SK-MEL-5 (cell line): ENCODE results near the gene DMRTB1. TPM values are rescaled to one million over a fixed set of nuclear protein-coding genes. Genes with fewer than 3 reads are reported as not detected.
A peak's percentile ranks its signal among the peaks of the same experiment; 100 is the strongest.

ENCODE experiments used
- DNase-seq: peaks from one replicate; pipeline ENCODE4 v3.0.0-alpha.2; 2016; ENCODE audit warnings: low read depth, low spot score
- in situ Hi-C: cut with HindIII; loops from 2 replicates; pipeline ENCODE4 v1.10.0; 2016; ENCODE audit warnings: low sequenced_read_pairs, high pct_unique_total_duplicates, low pct_unique_long_range_greater_than_20kb
- total RNA-seq: library from RNA; depleted of rRNA; stranded (reverse); fragments of >200 nt; shearing (Covaris generic); gene quantifications from 2 replicates; pipeline ENCODE4 v1.2.3, GENCODE V29; 2014

The DMRTB1 gene
- total RNA-seq, 1 experiment from 2014 or later, result not detected

DNA sequence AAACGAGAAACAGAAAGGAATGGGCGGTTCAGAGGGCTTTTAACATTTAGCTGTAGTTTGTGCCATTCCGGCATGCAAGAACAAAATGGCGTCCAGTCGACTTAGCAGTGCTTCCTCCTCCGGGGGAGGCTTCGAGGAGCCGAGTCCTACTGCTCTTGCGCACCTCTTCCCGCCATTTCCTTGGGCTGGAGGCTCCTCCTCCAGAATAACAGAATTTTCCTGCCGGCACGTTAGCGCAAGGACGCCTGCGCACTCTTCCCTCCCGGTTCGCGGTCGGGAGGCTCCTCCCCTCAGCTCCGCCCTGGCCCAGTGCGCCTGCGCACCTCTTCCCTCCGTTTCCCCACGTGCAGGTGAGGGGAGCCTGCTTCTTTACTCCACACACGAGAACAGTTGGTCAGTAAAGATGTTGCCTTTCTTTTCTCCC is 1.0 kb downstream of the DMRTB1 start:
- in situ Hi-C loops, result no loop called here
- DNase-seq, result no peak

DNA sequence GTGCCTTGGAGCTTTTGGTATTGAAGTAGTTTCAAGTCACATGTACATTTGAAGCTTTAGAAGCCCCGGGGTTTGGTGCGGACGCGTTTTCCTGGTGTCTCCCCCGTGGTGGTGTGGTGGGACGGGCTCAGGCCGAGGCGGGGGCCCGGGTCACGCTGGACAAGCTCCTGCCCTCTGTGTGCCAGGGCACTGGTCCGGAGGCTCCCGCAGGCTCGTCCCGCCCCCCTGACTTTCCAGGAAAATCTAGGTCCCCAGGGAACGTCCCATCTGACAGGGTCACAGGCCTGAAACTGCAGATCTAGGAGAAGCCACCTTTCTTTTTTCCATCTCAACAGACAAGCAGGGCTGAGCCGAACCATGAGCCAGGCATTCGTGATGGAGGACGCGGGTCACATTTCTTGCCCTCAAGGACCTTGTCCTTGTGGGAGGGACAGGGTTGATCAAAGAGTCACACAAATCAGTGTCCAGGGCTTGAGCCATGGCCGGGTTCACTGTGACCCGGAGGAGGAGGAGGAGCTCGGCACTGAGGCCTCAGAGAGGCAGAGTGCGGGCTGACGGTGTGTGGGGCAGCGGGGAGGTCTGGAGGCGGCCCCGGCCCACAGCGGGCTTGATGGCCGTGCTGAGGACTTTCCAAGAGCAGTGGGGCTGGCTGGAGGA is 1.6 kb downstream of the DMRTB1 start:
- no peak for DNase-seq
- in situ Hi-C loops, result no loop called here

DNA sequence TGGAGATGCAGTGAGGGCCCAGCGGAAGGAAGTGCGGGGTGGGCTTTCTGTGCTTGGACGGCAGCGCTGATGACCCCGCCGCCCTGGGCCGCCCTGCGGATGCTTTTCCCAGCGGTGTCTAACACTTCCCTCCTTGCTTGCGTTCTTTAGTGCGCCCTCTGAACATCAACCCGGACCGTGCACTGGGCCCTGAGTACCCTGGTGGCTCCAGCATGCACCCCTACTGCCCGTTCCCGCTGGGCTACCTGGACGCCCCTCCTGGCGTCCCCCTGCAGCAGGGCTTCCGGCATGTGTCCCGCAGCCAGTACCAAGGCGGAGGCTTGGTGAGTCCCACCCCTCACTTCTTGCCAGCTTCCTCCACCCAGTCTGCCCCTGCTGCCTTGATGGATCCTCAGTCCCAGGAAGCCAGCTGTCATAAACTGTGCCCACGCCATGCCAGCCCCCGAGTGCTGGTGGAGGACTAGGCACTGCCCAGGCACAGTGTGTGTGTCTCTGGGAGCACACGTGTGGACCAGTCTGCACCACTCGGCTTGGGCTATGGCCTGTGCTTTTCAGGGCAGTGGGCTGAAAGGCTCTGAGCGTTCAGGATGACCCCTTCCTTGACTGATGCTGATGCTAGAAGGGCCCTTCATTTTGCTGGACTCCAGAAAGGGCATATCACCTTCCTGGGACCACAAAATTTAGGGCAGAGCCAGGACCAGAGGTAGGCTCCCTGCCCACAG is 2.3 kb downstream of the DMRTB1 start:
- in situ Hi-C loops, result no loop called here

DNA sequence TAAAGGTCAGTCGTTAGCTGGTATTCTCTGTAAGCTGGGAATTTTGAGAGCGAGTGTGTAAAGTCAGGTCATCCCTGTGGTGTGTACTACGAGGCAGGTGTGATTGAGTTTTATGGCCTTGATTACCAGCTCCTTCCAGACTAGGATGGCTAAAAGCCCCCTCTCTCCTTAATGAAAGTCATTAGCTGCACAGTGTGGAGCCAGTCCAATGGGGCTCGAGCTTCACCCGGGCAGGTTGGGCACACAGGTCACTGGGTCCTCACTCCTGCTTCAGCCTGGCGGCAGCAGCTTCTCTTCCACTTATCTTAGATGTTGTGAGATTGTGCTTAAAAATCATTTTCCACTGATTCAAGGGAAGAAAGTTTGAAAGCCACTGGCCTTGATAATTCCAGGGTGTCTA is 3.0 kb downstream of the DMRTB1 start:
- in situ Hi-C loops, result no loop called here
- DNase-seq, result no peak

More for the DNA sequence above, 2.3 kb downstream of the DMRTB1 start:
- DNase-seq, result no peak

DNA sequence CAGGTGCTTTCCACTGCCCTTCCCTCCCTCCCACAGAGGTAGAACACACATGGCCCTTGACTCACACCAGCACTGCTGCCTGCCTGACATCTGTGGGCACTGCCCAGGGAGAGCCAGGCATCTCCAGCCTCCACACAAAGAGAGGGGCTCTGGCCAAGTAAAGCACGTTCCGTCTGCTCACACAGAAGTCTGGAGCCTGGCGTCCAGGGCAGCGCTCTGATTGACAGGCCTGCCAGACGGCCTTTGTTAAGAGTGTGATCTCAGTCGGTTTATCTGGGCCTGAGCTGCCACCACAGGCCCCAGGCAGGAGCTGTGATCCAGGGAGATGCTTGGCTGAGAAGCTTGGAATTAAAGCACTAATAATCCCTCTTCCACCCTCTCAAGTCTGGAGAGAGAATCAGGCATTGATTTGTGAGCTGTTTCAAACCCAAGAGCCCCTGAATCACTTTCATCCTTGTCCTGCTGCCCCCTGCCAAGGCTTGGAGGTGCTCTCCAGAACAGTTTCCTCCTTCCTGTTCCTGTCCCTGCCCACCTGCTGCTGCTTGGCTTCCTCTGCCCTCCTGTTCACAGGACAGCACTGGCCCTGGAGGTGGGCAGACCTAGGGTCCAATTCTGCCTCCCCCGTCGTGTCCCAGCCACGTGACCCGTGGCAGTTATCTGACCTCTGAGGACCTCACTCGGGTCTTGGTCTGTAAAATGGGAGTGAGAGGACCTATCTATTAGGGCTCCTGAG is 3.7 kb downstream of the DMRTB1 start:
- DNase-seq, result no peak
- in situ Hi-C loops, result no loop called here

DNA sequence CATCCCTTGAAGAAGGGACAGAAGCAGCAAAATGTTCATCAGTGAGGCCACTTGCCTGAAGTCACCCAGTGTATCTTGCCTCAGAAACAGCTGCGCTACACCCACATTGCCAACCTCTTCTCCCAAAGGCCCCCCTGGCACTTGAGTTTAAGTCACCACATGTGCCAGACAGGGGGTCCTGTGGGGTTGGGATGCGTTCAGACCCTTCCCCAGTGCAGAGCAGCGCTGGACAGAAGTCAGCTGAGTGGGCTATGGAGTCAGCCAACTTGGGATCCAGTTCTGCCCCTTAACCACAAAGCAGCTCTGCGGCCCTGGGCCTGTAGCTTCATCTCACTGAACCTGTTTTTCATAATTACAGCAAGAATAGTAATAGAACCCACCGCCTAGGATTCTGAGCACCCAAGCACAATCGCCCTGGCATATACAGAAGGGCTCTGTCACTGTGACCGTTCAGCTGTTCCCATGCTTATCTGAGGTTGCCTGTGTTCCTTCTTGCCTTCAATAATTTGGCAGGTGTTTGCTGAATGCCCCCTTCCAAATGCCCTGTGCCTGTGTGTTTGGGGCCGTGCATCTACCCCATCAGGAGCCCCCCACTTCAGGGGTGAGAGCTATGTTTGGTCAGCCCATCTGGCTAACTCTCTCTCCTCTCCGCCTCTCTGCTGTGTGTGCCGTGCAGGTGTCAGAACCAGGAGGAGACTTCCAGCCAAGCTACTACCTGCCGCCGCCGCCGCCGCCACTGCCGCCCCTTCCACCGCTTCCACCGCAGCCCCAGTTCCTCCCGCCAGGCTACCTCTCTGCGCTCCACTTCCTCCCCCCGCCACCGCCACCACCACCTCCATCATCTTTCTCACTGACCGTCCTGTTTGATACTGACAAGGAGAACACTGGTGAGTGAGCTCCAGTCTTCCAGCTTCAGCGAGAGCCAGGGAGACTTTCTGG is 5.0 kb downstream of the DMRTB1 start:
- in situ Hi-C loops, result no loop called here
- no peak for DNase-seq

DNA sequence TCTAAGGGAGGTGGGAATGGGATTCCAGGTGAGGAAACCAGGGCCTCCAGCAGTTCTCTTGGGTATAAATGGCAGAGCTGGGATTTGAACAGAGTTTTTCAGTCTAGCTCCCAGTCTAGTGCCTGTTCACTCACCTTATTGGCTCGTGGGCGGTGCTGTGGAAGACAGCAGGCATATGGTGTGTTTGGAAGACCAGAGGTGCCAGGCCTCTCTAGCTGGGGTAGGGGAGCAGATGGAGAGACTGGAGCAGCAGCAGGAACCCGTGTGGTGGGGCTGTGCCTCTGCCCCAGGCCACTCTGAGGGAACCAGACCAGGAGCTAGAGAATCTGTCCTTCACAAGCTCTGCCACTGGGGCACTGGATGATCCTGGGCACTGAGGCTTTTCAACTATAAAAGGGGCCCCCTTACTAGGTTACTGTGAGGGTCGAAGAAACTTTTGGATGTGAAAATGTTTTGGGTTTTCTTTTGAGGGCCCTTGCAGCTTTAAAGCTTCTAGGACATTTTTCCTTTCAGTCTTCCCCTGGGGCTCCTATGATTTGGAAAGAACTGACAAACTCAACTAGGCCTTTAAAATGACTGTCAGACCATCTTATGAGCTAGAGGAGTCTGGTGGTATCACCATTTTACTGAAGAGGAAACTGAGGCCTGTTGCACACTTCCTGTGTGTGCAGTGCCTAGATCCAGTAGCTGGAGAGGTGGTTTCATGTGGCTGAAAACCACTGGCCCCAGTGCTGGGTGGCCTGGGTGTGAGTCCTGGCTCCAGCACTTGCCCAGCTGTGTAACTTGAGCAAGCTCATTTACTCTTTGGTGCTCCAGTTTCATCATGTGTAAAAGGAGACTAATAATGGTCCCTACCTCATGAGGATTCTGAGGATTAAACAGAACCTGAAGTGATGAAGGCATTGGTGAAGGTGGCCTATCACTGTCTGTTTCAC is 6.1 kb downstream of the DMRTB1 start:
- no peak for DNase-seq
- in situ Hi-C loops, result no loop called here

DNA sequence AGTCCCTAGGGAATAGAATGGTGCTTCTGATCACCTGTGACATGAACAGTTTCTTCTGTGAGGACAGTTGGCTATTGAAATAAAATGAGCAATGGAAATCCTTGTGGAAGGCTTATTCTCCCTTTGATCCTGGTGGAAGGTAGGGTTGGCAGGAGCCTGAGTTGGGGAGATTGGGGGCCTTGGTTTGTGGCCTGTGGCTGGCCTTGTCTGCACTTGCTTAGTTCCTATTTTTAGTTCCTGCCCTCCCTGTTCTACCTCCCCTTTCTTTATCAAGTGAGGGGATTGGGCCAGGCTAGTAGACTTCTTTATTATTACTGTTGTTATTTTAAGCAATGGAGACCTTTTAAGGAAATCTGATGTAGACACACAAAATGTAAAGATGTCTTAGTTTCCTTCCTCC is 8.2 kb downstream of the DMRTB1 start:
- no peak for DNase-seq
- in situ Hi-C loops, result no loop called here

DNA sequence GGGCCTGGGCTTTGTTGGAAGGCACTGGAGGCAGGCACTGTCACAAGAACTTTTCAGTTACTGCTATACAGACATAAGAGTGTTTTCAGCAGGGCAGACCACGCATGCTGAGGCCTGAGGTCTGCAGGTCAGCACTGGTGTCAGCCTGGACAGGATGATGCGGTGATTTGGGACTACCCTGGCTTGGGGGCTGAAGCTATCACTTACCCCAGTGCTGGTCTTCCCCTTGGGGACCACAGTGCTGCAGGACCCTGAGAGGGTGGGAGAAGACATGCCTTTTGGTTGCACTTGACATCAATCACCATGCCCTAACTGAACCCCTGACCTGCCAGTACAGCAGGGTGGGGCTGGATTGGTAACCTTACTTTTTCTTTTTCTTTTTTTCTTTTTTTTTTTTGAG is 9.2 kb downstream of the DMRTB1 start:
- no peak for DNase-seq
- in situ Hi-C loops, result no loop called here

DNA sequence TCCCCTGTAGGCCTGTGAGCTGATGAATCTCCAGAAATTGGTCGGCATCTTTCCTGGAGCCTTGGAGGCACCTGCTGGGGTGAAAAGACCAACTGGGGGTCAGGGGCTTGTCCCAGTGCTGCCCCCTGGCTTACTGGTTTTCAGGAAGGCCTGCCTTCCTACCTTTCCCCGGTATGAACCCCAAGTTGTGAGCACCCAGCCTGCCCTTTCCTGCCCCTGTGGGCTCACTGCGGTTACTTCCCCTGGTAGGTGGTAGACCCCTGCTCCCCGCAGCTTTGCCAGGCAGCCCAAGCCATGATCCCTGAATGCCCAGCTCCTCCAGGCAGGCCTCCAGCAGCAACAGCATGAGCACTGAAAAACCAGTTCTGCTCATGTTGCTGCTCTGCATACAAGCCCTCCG is 10.2 kb downstream of the DMRTB1 start:
- in situ Hi-C loops, result no loop called here

DNA sequence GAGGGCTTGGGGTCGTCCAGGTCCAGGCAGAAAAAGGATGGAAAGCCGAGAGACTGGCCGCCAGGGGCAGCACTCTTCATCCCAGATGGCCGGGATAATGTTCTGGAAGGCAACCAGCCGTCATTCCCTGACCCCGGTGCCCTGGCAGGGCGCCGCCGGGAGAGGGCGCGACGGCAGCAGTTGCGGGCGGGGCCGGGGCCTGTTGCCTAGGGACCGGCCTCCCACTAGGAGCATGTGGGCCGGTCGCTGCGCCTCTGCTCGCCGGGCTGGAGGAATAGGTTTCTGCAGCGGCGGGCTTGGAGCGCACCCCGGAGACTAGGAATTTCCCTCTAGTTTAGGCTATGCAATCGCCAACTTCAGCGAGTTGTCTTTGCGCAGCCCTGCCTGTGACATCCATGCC is 11.0 kb downstream of the DMRTB1 start:
- in situ Hi-C loops, result no loop called here
- DNase-seq, result peak; percentile 68

More for the DNA sequence above, 10.2 kb downstream of the DMRTB1 start:
- no peak for DNase-seq

DNA sequence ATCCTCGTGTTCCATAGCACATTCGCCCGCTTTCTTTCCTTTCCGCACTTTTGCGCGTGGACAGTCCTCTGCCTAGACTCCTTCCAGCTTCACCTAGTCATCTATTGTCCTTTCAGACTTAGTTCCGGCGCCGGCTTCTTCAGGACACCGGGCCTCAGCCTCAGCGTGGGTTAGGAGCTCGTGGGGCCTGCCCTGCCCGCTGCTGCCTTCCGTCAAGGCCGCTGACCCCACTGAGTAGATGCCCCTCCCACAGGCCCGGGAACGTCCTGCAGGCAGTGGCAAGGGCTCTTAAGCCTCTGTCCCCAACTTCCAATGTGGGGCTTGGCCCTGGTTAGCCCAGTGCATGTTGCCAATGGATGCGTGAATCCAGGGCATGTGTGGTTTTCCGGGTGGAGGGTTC is 11.4 kb downstream of the DMRTB1 start:
- no peak for DNase-seq
- in situ Hi-C loops, result no loop called here

DNA sequence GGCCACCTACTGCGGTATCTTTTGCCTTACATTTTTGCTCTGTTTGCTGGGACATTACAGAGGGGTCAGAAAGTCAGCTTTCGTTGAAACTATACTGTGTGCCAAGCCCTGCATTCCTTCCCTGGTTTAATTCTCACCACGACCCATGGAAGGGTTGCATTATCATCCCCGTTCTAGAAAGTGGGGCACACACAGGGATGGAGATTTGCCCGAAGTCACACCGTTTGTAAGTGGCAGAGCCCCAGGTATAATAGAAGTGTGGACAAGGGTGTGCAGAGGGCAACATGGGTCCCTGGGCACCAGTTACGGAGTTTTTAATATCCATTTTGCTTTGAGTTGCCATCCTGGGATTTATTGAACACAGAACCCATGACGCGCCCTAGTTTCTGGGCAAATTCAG is 11.8 kb downstream of the DMRTB1 start:
- no peak for DNase-seq
- in situ Hi-C loops, result no loop called here

DNA sequence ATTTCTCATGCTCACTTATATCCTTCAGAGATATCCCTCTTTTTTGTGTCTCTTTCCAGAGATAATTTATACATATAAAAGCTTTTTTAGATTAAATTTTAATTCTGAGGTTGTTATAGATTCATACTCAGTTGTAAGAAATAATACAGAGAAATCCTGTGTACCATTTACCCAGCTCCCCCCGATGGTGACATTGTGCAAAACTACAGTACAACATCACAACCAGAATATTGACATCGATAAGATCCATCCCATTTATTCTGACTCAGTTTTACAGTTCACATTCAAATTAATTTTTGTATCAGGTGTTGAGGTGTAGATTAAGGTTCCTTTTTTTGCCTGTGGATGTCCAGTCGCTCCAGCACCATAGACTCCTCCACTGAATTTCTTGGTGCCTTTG is 14.3 kb downstream of the DMRTB1 start:
- in situ Hi-C loops, result no loop called here
- DNase-seq, result no peak

DNA sequence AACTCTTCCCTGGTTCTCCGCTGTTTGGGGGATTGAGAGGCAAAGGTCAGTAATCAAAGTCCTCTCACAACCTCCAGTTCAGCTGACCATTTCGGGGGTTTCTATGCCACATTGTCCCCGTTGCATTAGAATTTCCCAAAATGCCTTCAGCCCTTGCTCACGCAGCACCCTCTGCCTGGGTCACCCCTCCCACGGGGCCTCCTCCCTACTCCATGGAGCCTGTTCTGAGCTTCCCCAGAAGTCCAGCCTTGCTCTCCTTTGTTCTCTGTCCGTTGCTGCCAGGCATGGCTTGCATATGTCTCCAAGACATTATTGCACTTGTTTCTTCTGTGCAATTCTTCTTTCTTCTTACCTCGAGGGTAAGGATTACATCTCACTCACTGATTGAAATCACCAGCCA is 16.5 kb downstream of the DMRTB1 start:
- DNase-seq, result no peak
- in situ Hi-C loops, result no loop called here

DNA sequence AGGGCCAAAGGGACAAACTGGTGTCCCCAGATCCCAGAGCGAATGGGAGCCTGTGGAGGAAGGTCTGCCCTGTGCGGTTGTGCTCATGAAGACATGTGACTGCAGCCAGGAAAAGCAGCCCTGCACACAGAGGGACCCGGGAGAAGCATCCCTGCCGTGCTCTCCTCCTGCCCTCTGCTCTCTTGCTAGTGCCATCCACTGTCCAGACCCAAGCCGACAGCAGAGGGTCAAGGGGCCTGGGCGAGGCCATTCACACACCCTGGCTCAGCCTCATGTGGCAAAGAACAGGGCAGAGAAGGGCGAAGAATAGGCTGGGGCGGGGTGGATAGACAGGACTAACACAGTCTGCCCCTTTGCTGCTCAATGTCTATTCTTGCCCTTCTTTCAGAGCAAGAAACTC is 17.4 kb downstream of the DMRTB1 start:
- in situ Hi-C loops, result no loop called here
- DNase-seq, result no peak
